ENCODE results near the gene ANKRD33B.

DNA sequence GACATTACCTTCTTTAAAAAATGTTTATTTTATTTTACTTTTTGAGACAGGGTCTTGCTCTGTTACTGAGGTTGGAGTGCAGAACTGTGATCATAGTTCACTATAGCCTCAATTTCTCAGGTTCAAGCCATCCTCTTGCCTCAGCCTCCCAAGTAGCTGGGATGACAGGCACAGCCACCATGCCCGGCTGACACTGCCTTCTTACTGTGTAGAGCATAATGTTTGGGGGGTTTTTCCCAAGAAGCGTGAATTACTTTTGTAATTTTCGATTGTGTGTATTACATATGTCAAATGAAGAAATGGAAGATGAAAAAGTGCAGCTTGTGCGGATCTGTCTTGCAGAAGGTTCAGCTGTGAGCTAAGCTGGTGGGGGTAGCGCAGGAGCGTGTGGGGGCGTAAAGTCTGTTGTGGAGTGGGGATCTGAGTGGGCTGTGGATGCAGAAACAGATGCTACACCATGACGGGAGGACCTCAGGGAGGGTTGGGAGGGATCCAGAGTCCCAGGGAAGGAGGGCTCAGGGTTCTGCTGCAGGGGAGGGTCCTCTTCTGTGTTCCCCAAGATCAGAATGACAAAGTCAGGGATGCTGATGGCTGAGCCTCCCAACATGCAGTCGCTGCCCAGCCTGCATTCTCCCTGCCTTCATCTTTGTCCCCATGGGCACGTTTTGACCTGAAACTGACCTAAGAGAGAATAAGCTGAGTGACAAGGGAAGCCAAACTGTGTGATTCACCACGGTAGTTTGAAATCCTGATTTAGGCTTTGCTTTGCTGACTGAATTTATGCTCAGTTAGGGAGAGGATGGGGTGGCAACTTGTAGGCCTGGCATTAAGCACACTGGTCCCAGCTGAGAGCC lies 6.8 kb upstream of the ANKRD33B start:
- TF ChIP-seq, protein P1, sequence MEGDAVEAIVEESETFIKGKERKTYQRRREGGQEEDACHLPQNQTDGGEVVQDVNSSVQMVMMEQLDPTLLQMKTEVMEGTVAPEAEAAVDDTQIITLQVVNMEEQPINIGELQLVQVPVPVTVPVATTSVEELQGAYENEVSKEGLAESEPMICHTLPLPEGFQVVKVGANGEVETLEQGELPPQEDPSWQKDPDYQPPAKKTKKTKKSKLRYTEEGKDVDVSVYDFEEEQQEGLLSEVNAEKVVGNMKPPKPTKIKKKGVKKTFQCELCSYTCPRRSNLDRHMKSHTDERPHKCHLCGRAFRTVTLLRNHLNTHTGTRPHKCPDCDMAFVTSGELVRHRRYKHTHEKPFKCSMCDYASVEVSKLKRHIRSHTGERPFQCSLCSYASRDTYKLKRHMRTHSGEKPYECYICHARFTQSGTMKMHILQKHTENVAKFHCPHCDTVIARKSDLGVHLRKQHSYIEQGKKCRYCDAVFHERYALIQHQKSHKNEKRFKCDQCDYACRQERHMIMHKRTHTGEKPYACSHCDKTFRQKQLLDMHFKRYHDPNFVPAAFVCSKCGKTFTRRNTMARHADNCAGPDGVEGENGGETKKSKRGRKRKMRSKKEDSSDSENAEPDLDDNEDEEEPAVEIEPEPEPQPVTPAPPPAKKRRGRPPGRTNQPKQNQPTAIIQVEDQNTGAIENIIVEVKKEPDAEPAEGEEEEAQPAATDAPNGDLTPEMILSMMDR (IDR thresholded peaks at IDR 0.05): no peak
- TF ChIP-seq POLR2A (IDR thresholded peaks at IDR 0.05): no peak
- TF ChIP-seq EP300 (IDR thresholded peaks at IDR 0.05): no peak

Data from tibial nerve (tissue), 4 donors.